ENCODE measurements around the gene IFT57. TPM values are rescaled to one million over a fixed set of nuclear protein-coding genes. Genes with fewer than 3 reads are reported as not detected.

The IFT57 gene
- total RNA-seq, 2 experiments from 2014 or later: 21.0 to 28.0 TPM

GRCh38 chr3:108152274-108152673 lies 70.0 kb downstream of the IFT57 start:
- POLR2A ChIA-PET: interaction anchor here (1.7 to 1.9 kb wide), 2 partner anchors 26 to 56 kb away, joined by 3 to 7 read pairs; no protein-coding TSS in a partner anchor
- Mint-ChIP-seq H3K36me3 (ENCODE audit: low read depth) (peaks cover 1% of the 10 kb centered on the region), H3K4me1 (peaks cover 7% of the 10 kb centered on the region), H3K4me3 (no peak overlapping the region), H3K27me3 (no peaks in the 10 kb centered on the region), H3K27ac (no peak overlapping the region), H3K9me3 (no peaks in the 10 kb centered on the region)
- CTCF ChIA-PET: interaction anchor here (1.3 to 2.8 kb wide), 5 partner anchors 60 to 326 kb away, joined by 4 to 12 read pairs (median 6); no protein-coding TSS in a partner anchor
- no peak for DNase-seq

GRCh38 chr3:108150200-108150599 lies 72.0 kb downstream of the IFT57 start:
- no peak overlapping the region for H3K4me3 Mint-ChIP-seq
- H3K27ac Mint-ChIP-seq: no peak overlapping the region
- DNase-seq: no peak
- H3K9me3 Mint-ChIP-seq: peaks cover 7% of the 10 kb centered on the region
- peaks cover 12% of the 10 kb centered on the region for H3K36me3 Mint-ChIP-seq (ENCODE audit: low read depth)
- ChIA-PET CTCF (no interaction called here), POLR2A (no interaction called here)
- no peaks in the 10 kb centered on the region for H3K27me3 Mint-ChIP-seq
- peaks cover 7% of the 10 kb centered on the region for H3K4me1 Mint-ChIP-seq

GRCh38 chr3:108146139-108146538 lies 76.1 kb downstream of the IFT57 start:
- no peaks in the 10 kb centered on the region for H3K4me1 Mint-ChIP-seq
- DNase-seq: no peak
- H3K4me3 Mint-ChIP-seq: no peak overlapping the region
- no peak overlapping the region for H3K27ac Mint-ChIP-seq
- H3K36me3 Mint-ChIP-seq (ENCODE audit: low read depth): peaks cover 25% of the 10 kb centered on the region
- ChIA-PET POLR2A (interaction anchor here (1.2 to 2.1 kb wide), 3 partner anchors 13 to 21 kb away, joined by 4 to 5 read pairs (median 4); no protein-coding TSS in a partner anchor), CTCF (no interaction called here)
- peaks cover 10% of the 10 kb centered on the region for H3K9me3 Mint-ChIP-seq
- H3K27me3 Mint-ChIP-seq: no peaks in the 10 kb centered on the region

GRCh38 chr3:108145578-108145977 lies 76.6 kb downstream of the IFT57 start:
- POLR2A ChIA-PET: interaction anchor here (0.6 to 2.1 kb wide), 4 partner anchors 12 to 20 kb away, joined by 3 to 5 read pairs (median 4); no protein-coding TSS in a partner anchor
- no peaks in the 10 kb centered on the region for H3K4me1 Mint-ChIP-seq
- CTCF ChIA-PET: no interaction called here
- H3K4me3 Mint-ChIP-seq: no peak overlapping the region
- no peak for DNase-seq
- H3K9me3 Mint-ChIP-seq: peaks cover 10% of the 10 kb centered on the region
- H3K27ac Mint-ChIP-seq: no peak overlapping the region
- no peaks in the 10 kb centered on the region for H3K27me3 Mint-ChIP-seq
- H3K36me3 Mint-ChIP-seq (ENCODE audit: low read depth): peaks cover 31% of the 10 kb centered on the region

GRCh38 chr3:108137460-108137814 lies 84.8 kb downstream of the IFT57 start:
- H3K27ac Mint-ChIP-seq: no peak overlapping the region
- peaks cover 70% of the 10 kb centered on the region for H3K36me3 Mint-ChIP-seq (ENCODE audit: low read depth)
- H3K9me3 Mint-ChIP-seq: no peaks in the 10 kb centered on the region
- H3K4me3 Mint-ChIP-seq: no peak overlapping the region
- CTCF ChIA-PET: interaction anchor here (0.9 to 1.0 kb wide), 2 partner anchors 10 to 16 kb away, joined by 3 to 4 read pairs; no protein-coding TSS in a partner anchor
- no peak for DNase-seq
- H3K4me1 Mint-ChIP-seq: peaks cover 43% of the 10 kb centered on the region
- no peaks in the 10 kb centered on the region for H3K27me3 Mint-ChIP-seq
- POLR2A ChIA-PET: no interaction called here

GRCh38 chr3:108136561-108137459 lies 85.4 kb downstream of the IFT57 start:
- peaks cover 70% of the 10 kb centered on the region for H3K36me3 Mint-ChIP-seq (ENCODE audit: low read depth)
- H3K27ac Mint-ChIP-seq: no peak overlapping the region
- CTCF ChIA-PET: interaction anchor here (0.9 to 1.0 kb wide), 2 partner anchors 10 to 16 kb away, joined by 3 to 4 read pairs; no protein-coding TSS in a partner anchor
- peaks cover 49% of the 10 kb centered on the region for H3K4me1 Mint-ChIP-seq
- POLR2A ChIA-PET: no interaction called here
- DNase-seq: no peak
- H3K27me3 Mint-ChIP-seq: no peaks in the 10 kb centered on the region
- no peak overlapping the region for H3K4me3 Mint-ChIP-seq
- no peaks in the 10 kb centered on the region for H3K9me3 Mint-ChIP-seq

GRCh38 chr3:108134555-108134880 lies 87.7 kb downstream of the IFT57 start:
- DNase-seq: no peak
- ChIA-PET POLR2A (interaction anchor here (1.1 to 3.2 kb wide), 5 partner anchors 9 to 166 kb away, joined by 3 to 25 read pairs (median 3); no protein-coding TSS in a partner anchor), CTCF (no interaction called here)
- Mint-ChIP-seq H3K36me3 (ENCODE audit: low read depth) (peaks cover 78% of the 10 kb centered on the region), H3K9me3 (no peaks in the 10 kb centered on the region), H3K4me3 (peak overlapping the region; percentile 74), H3K27me3 (no peaks in the 10 kb centered on the region), H3K27ac (peak overlapping the region; percentile 83), H3K4me1 (peaks cover 69% of the 10 kb centered on the region)

- POLR2A ChIA-PET: interaction anchor here (0.5 to 3.2 kb wide), 11 partner anchors 9 to 781 kb away, joined by 3 to 25 read pairs (median 3); partner anchors contain the start of genes CIP2A and DZIP3
- Mint-ChIP-seq H3K36me3 (ENCODE audit: low read depth) (peaks cover 79% of the 10 kb centered on the region), H3K4me3 (peak overlapping the region; percentile 74), H3K27ac (peak overlapping the region; percentile 83), H3K27me3 (no peaks in the 10 kb centered on the region), H3K9me3 (no peaks in the 10 kb centered on the region), H3K4me1 (peaks cover 74% of the 10 kb centered on the region)
- CTCF ChIA-PET: no interaction called here
- no peak for DNase-seq
These were observed 88.2 kb downstream of the IFT57 start for GRCh38 chr3:108133858-108134554.

GRCh38 chr3:108133048-108133369 lies 89.2 kb downstream of the IFT57 start:
- peaks cover 84% of the 10 kb centered on the region for H3K36me3 Mint-ChIP-seq (ENCODE audit: low read depth)
- no peaks in the 10 kb centered on the region for H3K27me3 Mint-ChIP-seq
- POLR2A ChIA-PET: interaction anchor here (1.1 to 3.2 kb wide), 9 partner anchors 8 to 160 kb away, joined by 3 to 25 read pairs (median 4); partner anchors contain the start of gene IFT57
- H3K9me3 Mint-ChIP-seq: peaks cover 5% of the 10 kb centered on the region
- H3K27ac Mint-ChIP-seq: peak overlapping the region; percentile 5
- CTCF ChIA-PET: interaction anchor here (1.2 kb wide), 1 partner anchor 25 kb away, joined by 3 read pairs; no protein-coding TSS in a partner anchor
- peak overlapping the region; percentile 38 for H3K4me3 Mint-ChIP-seq
- H3K4me1 Mint-ChIP-seq: peaks cover 84% of the 10 kb centered on the region
- DNase-seq: no peak

GRCh38 chr3:108131475-108132134 lies 90.6 kb downstream of the IFT57 start:
- ChIA-PET CTCF (interaction anchor here (1.5 kb wide), 1 partner anchor 44 kb away, joined by 3 read pairs; no protein-coding TSS in a partner anchor), POLR2A (interaction anchor here (0.9 to 1.8 kb wide), 4 partner anchors 13 to 204 kb away, joined by 3 to 5 read pairs (median 4); partner anchors contain the start of gene IFT57)
- no peak for DNase-seq
- H3K4me3 Mint-ChIP-seq: no peak overlapping the region
- peaks cover 5% of the 10 kb centered on the region for H3K9me3 Mint-ChIP-seq
- no peaks in the 10 kb centered on the region for H3K27me3 Mint-ChIP-seq
- peaks cover 77% of the 10 kb centered on the region for H3K36me3 Mint-ChIP-seq (ENCODE audit: low read depth)
- H3K4me1 Mint-ChIP-seq: peaks cover 88% of the 10 kb centered on the region
- peak overlapping the region; percentile 40 for H3K27ac Mint-ChIP-seq

- Mint-ChIP-seq H3K4me3 (no peak overlapping the region), H3K4me1 (peaks cover 88% of the 10 kb centered on the region), H3K27me3 (no peaks in the 10 kb centered on the region), H3K9me3 (peaks cover 5% of the 10 kb centered on the region), H3K36me3 (ENCODE audit: low read depth) (peaks cover 75% of the 10 kb centered on the region), H3K27ac (peak overlapping the region; percentile 11)
- no peak for DNase-seq
- ChIA-PET POLR2A (interaction anchor here (0.9 to 1.3 kb wide), 3 partner anchors 13 to 203 kb away, joined by 3 to 4 read pairs (median 3); no protein-coding TSS in a partner anchor), CTCF (interaction anchor here (1.5 kb wide), 1 partner anchor 43 kb away, joined by 3 read pairs; no protein-coding TSS in a partner anchor)
These were observed 91.3 kb downstream of the IFT57 start for GRCh38 chr3:108130701-108131474.

GRCh38 chr3:108130236-108130635 lies 92.0 kb downstream of the IFT57 start:
- H3K9me3 Mint-ChIP-seq: peaks cover 5% of the 10 kb centered on the region
- H3K27me3 Mint-ChIP-seq: no peaks in the 10 kb centered on the region
- peaks cover 70% of the 10 kb centered on the region for H3K36me3 Mint-ChIP-seq (ENCODE audit: low read depth)
- ChIA-PET POLR2A (interaction anchor here (1.2 kb wide), 1 partner anchor 202 kb away, joined by 3 read pairs; no protein-coding TSS in a partner anchor), CTCF (interaction anchor here (1.5 kb wide), 1 partner anchor 42 kb away, joined by 3 read pairs; no protein-coding TSS in a partner anchor)
- no peak overlapping the region for H3K4me3 Mint-ChIP-seq
- H3K27ac Mint-ChIP-seq: no peak overlapping the region
- no peak for DNase-seq
- peaks cover 88% of the 10 kb centered on the region for H3K4me1 Mint-ChIP-seq
